ENCODE measurements around the gene MATN4. TPM values are rescaled to one million over a fixed set of nuclear protein-coding genes. Genes with fewer than 3 reads are reported as not detected.

The MATN4 gene
- total and polyA plus RNA-seq, 2 experiments from 2014 or later, result 3.3 to 5.1 TPM

- DNase-seq (ENCODE audit: low spot score), result no peak
- TF ChIP-seq CREB1 (CRISPR knock-in tag; IDR thresholded peaks at IDR 0.05; ENCODE audit: low read depth) (no peak), ZNF462 (CRISPR knock-in tag; IDR thresholded peaks at IDR 0.05) (no peak), POLR2AphosphoS5 (IDR thresholded peaks at IDR 0.05; ENCODE audit: low read depth) (no peak), ETS1 (IDR thresholded peaks at IDR 0.05) (no peak), EZH2 (IDR thresholded peaks at IDR 0.05; ENCODE audit: low read depth, unreplicated experiment) (no peak), NANOG (IDR thresholded peaks at IDR 0.05; ENCODE audit: borderline replicate concordance) (no peak), REST (IDR thresholded peaks at IDR 0.05; ENCODE audit: unreplicated experiment) (no peak), JUNB (IDR thresholded peaks at IDR 0.05; ENCODE audit: unreplicated experiment) (no peak), EZH2phosphoT487 (IDR thresholded peaks at IDR 0.05; ENCODE audit: unreplicated experiment) (no peak), ZNF331 (CRISPR knock-in tag; IDR thresholded peaks at IDR 0.05; ENCODE audit: low read depth) (no peak), ZNF114 (CRISPR knock-in tag; IDR thresholded peaks at IDR 0.05) (no peak), STAT1 (IDR thresholded peaks at IDR 0.05; ENCODE audit: unreplicated experiment) (no peak)
- TF ChIP-seq, protein P1, sequence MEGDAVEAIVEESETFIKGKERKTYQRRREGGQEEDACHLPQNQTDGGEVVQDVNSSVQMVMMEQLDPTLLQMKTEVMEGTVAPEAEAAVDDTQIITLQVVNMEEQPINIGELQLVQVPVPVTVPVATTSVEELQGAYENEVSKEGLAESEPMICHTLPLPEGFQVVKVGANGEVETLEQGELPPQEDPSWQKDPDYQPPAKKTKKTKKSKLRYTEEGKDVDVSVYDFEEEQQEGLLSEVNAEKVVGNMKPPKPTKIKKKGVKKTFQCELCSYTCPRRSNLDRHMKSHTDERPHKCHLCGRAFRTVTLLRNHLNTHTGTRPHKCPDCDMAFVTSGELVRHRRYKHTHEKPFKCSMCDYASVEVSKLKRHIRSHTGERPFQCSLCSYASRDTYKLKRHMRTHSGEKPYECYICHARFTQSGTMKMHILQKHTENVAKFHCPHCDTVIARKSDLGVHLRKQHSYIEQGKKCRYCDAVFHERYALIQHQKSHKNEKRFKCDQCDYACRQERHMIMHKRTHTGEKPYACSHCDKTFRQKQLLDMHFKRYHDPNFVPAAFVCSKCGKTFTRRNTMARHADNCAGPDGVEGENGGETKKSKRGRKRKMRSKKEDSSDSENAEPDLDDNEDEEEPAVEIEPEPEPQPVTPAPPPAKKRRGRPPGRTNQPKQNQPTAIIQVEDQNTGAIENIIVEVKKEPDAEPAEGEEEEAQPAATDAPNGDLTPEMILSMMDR (conservative IDR thresholded peaks at IDR 0.05; ENCODE audit: low read depth in 2 of 2), result no peak
- H3K4me1 Mint-ChIP-seq, result peaks cover 5% of the 10 kb centered on the region; the same call in 2 of the 3 replicates
Measured at GRCh38 chr20:45325371-45325770, 17.3 kb upstream of the MATN4 start.

More at GRCh38 chr20:45325371-45325770, 17.3 kb upstream of the MATN4 start:
- Histone ChIP-seq H3K79me2 (replicated peaks; ENCODE audit: insufficient read depth) (no peaks in the 10 kb centered on the region), H3K27ac (ENCODE audit: low read depth) (no peak overlapping the region), H3K36me3 (ENCODE audit: insufficient read depth) (peaks cover 8% of the 10 kb centered on the region; the same call in 1 of the 2 replicates), H3K4me1 (ENCODE audit: insufficient read depth) (no peaks in the 10 kb centered on the region), H3K27me3 (ENCODE audit: insufficient read depth) (no peaks in the 10 kb centered on the region), H3K9me2 (ENCODE audit: insufficient read depth) (no peaks in the 10 kb centered on the region), H4K20me1 (replicated peaks; ENCODE audit: insufficient read depth) (no peaks in the 10 kb centered on the region), H3K4me2 (no peak overlapping the region), H3F3A (replicated peaks; ENCODE audit: low read depth) (no peaks in the 10 kb centered on the region), H3K4me3 (no peak overlapping the region), H2AFZ (no peak overlapping the region)
- peak; percentile 50 for ATAC-seq
- H3K9me3 Mint-ChIP-seq, result no peaks in the 10 kb centered on the region
- H3K27ac Mint-ChIP-seq, result no peak overlapping the region
- peaks cover 2% of the 10 kb centered on the region for H3K27me3 Mint-ChIP-seq (ENCODE audit: insufficient read depth, low read depth, poor library complexity)
- no peak overlapping the region for H3K4me3 Mint-ChIP-seq
- H3K36me3 Mint-ChIP-seq (ENCODE audit: low read depth), result peaks cover 39% of the 10 kb centered on the region

Measured in GM23338 (cell line).